Lung (tissue), 12 donors: ENCODE measurements around the gene TRPC4. TPM values are rescaled to one million over a fixed set of nuclear protein-coding genes. Genes with fewer than 3 reads are reported as not detected.

Experiments
- ATAC-seq: fragments of 200-7000 bp; cut with Tn5 transposase; one replicate; pipeline ENCODE4 v1.9.1; 2020; ENCODE audit warnings: moderate number of reproducible peaks; ENCODE audit not compliant: insufficient read depth, low FRiP score
- DNase-seq, 3 donors: peaks; one replicate each; pipeline ENCODE4 v3.0.0-alpha.2; 2013 to 2017
- H3K27ac ChIP-seq, 2 donors: one replicate each; pipeline ENCODE4 v1.5.1; 2013; ENCODE audit warnings: mild to moderate bottlenecking in 2 of 2, moderate library complexity in 2 of 2, control low read depth in 1 of 2, inconsistent platforms in 1 of 2, low read depth in 1 of 2, low read length in 1 of 2
- H3K27me3 ChIP-seq, 3 donors: one replicate each; pipeline ENCODE4 v1.5.1; 2013; ENCODE audit warnings: low read length in 2 of 3; ENCODE audit not compliant: control insufficient read depth in 3 of 3, insufficient read depth in 3 of 3
- H3K36me3 ChIP-seq, 4 donors: one replicate each; pipeline ENCODE4 v1.5.1; 2013; ENCODE audit warnings: low read length in 4 of 4, mild to moderate bottlenecking in 1 of 4, moderate library complexity in 1 of 4; ENCODE audit not compliant: control insufficient read depth in 4 of 4, insufficient read depth in 4 of 4
- H3K4me1 ChIP-seq, 5 donors: one replicate each; pipeline ENCODE4 v1.5.1; 2013; ENCODE audit warnings: low read length in 5 of 5, mild to moderate bottlenecking in 2 of 5, moderate library complexity in 1 of 5; ENCODE audit not compliant: control insufficient read depth in 5 of 5, insufficient read depth in 5 of 5
- H3K4me3 ChIP-seq: one replicate; pipeline ENCODE4 v1.5.1; 2013; ENCODE audit warnings: mild to moderate bottlenecking, control low read depth, moderate library complexity
- H3K9ac ChIP-seq, 2 donors: one replicate each; pipeline ENCODE4 v1.5.1; 2013; ENCODE audit warnings: low read length in 2 of 2, control low read depth in 1 of 2; ENCODE audit not compliant: insufficient read depth in 1 of 2
- H3K9me3 ChIP-seq, 4 donors: one replicate each; pipeline ENCODE4 v1.5.1; 2013; ENCODE audit warnings: low read length in 3 of 4, mild to moderate bottlenecking in 1 of 4, moderate library complexity in 1 of 4; ENCODE audit not compliant: control insufficient read depth in 4 of 4, insufficient read depth in 3 of 4
- CTCF ChIP-seq: IDR thresholded peaks from 2 replicates; pipeline ENCODE4 v1.5.1; 2012; ENCODE audit warnings: mild to moderate bottlenecking; ENCODE audit errors: control extremely low read depth, extremely low read depth
- WGBS, 2 donors: extraction: QIAGEN DNeasy Blood & Tissue Kit; methylation state at CpG; one replicate each; pipeline ENCODE4 v1.1.7; 2013; 5-methylcytosine and 5-hydroxymethylcytosine counted together
- polyA plus RNA-seq, 2 donors: library from polyadenylated mRNA; stranded (reverse); fragments of 200-250 nt; gene quantifications; one replicate each; pipeline ENCODE4 v1.2.1, GENCODE V29; 2013
- total RNA-seq, 2 donors: library from RNA; depleted of rRNA in 1 of 2; stranded (reverse); fragments of >200 nt in 1 of 2; gene quantifications; one replicate each; pipeline ENCODE4 v1.2.1, GENCODE V29; 2014 to 2021
- donor health status: control.
- donor health status: control.
- donor health status: Bipolar disorder and iron deficiency.
- donor health status: healthy.
- donor health status: DM: yes; HTN: yes; CAD: no.

The TRPC4 gene
- total and polyA plus RNA-seq, 4 donors = 0.28 to 3.1 (median 0.94) TPM

GRCh38 chr13:37715606-37716015, 154.0 kb downstream of the TRPC4 start:
- DNase-seq = peak in 2 of 3 donors; percentile 30 to 50
- Histone ChIP-seq H3K4me1 (peaks cover 0 to 27% (median 0%) of the 10 kb centered on the region in 5 donors), H3K4me3 (no peak overlapping the region), H3K9ac (no peak overlapping the region), H3K9me3 (no peaks in the 10 kb centered on the region), H3K27ac (no peak overlapping the region), H3K36me3 (no peaks in the 10 kb centered on the region), H3K27me3 (no peaks in the 10 kb centered on the region)
- ATAC-seq = peak; percentile 53
- 79% methylated on average over 6 of the region's 6 CpGs for WGBS, 2 donors
- TF ChIP-seq CTCF = no peak

GRCh38 chr13:37709318-37709717, 160.3 kb downstream of the TRPC4 start:
- no peak for ATAC-seq
- H3K27ac ChIP-seq = no peak overlapping the region
- no peak overlapping the region for H3K9ac ChIP-seq

GRCh38 chr13:37707739-37708500, 161.7 kb downstream of the TRPC4 start:
- peaks cover 0 to 4% (median 0%) of the 10 kb centered on the region in 5 donors for H3K4me1 ChIP-seq

More at GRCh38 chr13:37709318-37709717, 160.3 kb downstream of the TRPC4 start:
- Histone ChIP-seq H3K4me3 (no peak overlapping the region), H3K27me3 (no peaks in the 10 kb centered on the region), H3K4me1 (peaks cover 0 to 4% (median 0%) of the 10 kb centered on the region in 5 donors), H3K36me3 (no peaks in the 10 kb centered on the region), H3K9me3 (no peaks in the 10 kb centered on the region)
- DNase-seq = no peak
- no peak for TF ChIP-seq CTCF

More at GRCh38 chr13:37707739-37708500, 161.7 kb downstream of the TRPC4 start:
- Histone ChIP-seq H3K9me3 (no peaks in the 10 kb centered on the region), H3K36me3 (no peaks in the 10 kb centered on the region), H3K9ac (no peak overlapping the region), H3K27me3 (no peaks in the 10 kb centered on the region), H3K4me3 (no peak overlapping the region), H3K27ac (no peak overlapping the region)
- ATAC-seq (no peak), DNase-seq (no peak)
- WGBS, 2 donors = 88 to 93% methylated on average over 2 of the region's 2 CpGs
- no peak for TF ChIP-seq CTCF
